Heart left ventricle (tissue), 13 donors: ENCODE data around the gene RRBP1.

Source experiments
- CTCF ChIP-seq, 12 donors: fragments of 200-600 bp; sonication (generic) in 4 of 12; IDR thresholded peaks; one replicate each; pipeline versions ENCODE4 v1.5.0 to v1.8.0; 2018 to 2022; ENCODE audit warnings: antibody characterized with exemption in 12 of 12, mild to moderate bottlenecking in 5 of 12
- POLR2A ChIP-seq, 2 donors: fragments of 450-650 bp; IDR thresholded peaks; one replicate each; pipeline ENCODE4 v1.6.1; 2017; ENCODE audit warnings: antibody characterized with exemption in 2 of 2, mild to moderate bottlenecking in 2 of 2, moderate library complexity in 2 of 2
- donor health status: ischemic (EF 13 %, LVEDD 7.1; RV severe dilation, severe dysfunction).
- donor health status: DM: no; HTN: yes; CAD: no.
- donor health status: DM: no; HTN: no; CAD: no.
- donor health status: ischemic (EF 25% LVEDD 6.9; RV normal size, moderate dysfunction).
- donor health status: ischemic (EF 25% LVEDD 5.7; RV mildly dilated, moderate dysfunction).
- donor health status: ischemic (EF 35%, LVEDD 5.7; RV mildly dilated, moderate dysfunction).
- donor health status: nonischemic (EF 11% LVEDD 7.7; RV severe dilation, severe dysfunction).
- donor health status: DM: yes; HTN: yes; CAD: no.
- donor health status: PGD.
- donor health status: ischemic (EF 29% LVEDD 5.4; RV normal size, mild dysfunction).
- donor health status: nonischemic (EF 23%, LVEDD 6.1; RV moderate dilation, normal function).

DNA sequence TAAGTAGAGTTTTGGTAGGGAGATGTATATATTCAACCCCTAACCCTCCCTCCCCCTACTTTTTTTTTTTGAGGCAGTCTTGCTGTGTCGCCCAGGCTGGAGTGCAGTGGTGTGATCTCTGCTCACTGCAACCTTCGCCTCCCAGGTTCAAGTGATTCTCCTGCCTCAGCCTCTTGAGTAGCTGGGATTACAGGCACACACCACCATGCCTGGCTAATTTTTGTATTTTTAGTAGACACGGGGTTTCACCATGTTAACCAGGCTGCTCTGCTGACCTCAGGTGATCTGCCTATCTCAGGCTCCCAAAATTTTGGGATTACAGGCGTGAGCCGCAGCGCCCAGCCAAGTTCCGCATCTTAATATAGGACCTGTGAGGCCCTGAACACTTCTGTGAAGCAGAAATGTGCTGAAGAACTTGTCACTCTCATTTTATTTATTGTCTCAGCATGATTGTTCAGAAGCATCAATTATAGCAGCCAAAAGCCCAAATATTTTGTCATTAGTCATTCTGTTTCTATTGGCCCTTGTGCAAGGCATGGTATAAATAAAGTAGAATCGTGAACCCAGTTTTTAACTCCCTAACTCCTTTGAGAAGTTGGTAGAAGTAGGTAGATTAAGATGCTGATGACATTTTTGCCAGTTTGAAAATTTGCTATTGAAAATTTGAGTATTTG is 92.7 kb downstream of the RRBP1 start:
- TF ChIP-seq POLR2A (IDR thresholded peaks at IDR 0.05) (no peak), CTCF (IDR thresholded peaks at IDR 0.05) (no peak)
